PFSK-1 (cell line): Measurements from ENCODE around the gene DTX3L.

ENCODE experiments used
- POLR2AphosphoS5 ChIP-seq: IDR thresholded peaks from 2 replicates; pipeline ENCODE4 v1.6.1; 2012; ENCODE audit warnings: low read depth, mild to moderate bottlenecking, control low read depth, low read length, moderate library complexity
- SIN3A ChIP-seq: IDR thresholded peaks from 2 replicates; pipeline ENCODE4 v1.6.1; 2012; ENCODE audit warnings: mild to moderate bottlenecking, low read length, moderate library complexity, borderline replicate concordance; ENCODE audit not compliant: insufficient read depth

DNA sequence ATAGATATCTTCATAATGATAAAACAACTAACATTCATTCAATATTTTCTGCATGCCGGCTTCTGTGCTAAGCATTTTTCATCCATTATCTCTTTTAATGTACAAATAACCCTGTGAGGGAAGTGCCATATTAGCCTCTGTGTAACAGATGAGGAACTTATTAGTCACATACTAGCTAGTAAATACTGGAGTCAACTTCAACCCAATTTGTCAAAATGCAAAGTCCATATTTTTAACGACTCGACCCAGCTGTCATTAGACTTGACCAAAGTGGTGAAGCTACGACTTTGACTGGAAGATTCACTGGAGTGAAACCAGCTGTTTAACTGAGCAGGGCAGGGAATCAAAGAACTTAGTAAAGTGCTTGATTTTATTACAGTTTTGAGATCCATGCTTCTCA, 54.9 kb downstream of the DTX3L start:
- TF ChIP-seq POLR2AphosphoS5 = no peak
- TF ChIP-seq SIN3A = no peak
